ENCODE measurements around the gene CTTNBP2.

Gene CTTNBP2

GRCh38 chr7:117873310-117874190, at the start of gene CTTNBP2 (continued):
- no peak for TF ChIP-seq HOXA7 (CRISPR knock-in tag; IDR thresholded peaks at IDR 0.05; ENCODE audit: borderline replicate concordance)
- TF ChIP-seq ZNF26 (tag by site-specific recombination; IDR thresholded peaks at IDR 0.05), result no peak
- no peak for TF ChIP-seq ZNF362 (tag by site-specific recombination; IDR thresholded peaks at IDR 0.05)
- no peak for TF ChIP-seq ZNF488 (tag by site-specific recombination; IDR thresholded peaks at IDR 0.05)
- TF ChIP-seq HIC1 (tag by site-specific recombination; IDR thresholded peaks at IDR 0.05), result no peak
- no peak for TF ChIP-seq SCRT1 (tag by site-specific recombination; IDR thresholded peaks at IDR 0.05; ENCODE audit: borderline replicate concordance)
- no peak for TF ChIP-seq ZBTB11 (tag by site-specific recombination; conservative IDR thresholded peaks at IDR 0.05; ENCODE audit: low read depth)
- TF ChIP-seq ZSCAN23 (tag by site-specific recombination; IDR thresholded peaks at IDR 0.05), result no peak
- peak; percentile 37; the same call in 1 of the 2 replicates for TF ChIP-seq PBX3 (CRISPR knock-in tag; IDR thresholded peaks at IDR 0.05)
- no peak for TF ChIP-seq FEZF1 (tag by site-specific recombination; IDR thresholded peaks at IDR 0.05)
- no peak for TF ChIP-seq ZNF785 (tag by site-specific recombination; IDR thresholded peaks at IDR 0.05)
- no peak for TF ChIP-seq ZNF155 (tag by site-specific recombination; IDR thresholded peaks at IDR 0.05)
- TF ChIP-seq ZBTB6 (tag by site-specific recombination; IDR thresholded peaks at IDR 0.05), result peak; percentile 95
- TF ChIP-seq GLIS1 (tag by site-specific recombination; IDR thresholded peaks at IDR 0.05), result no peak
- no peak for TF ChIP-seq ZBTB10 (tag by site-specific recombination; IDR thresholded peaks at IDR 0.05)
- no peak for TF ChIP-seq ZNF518A (tag by site-specific recombination; conservative IDR thresholded peaks at IDR 0.05; ENCODE audit: low read depth)
- no peak for TF ChIP-seq ZFP41 (tag by site-specific recombination; IDR thresholded peaks at IDR 0.05; ENCODE audit: borderline replicate concordance)
